ENCODE results near the gene BCL7B.

DNA sequence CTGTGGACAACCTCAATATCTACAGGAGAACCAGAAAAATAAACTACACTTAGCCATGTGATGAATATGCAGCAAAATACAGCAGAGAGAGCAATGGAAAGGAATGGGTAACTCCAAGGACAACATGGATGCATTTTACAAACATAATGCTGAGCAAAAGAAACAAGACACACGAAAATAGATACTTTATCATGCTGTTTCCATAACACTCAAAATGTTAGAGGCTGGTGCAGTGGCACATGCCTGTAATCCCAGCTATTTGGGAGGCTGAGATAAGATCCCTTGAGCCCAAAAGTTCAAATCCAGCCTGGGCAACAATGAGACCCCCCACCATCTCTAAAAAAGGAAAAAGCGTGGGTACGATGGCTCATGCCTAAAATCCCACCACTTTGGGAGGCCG lies 8.3 kb downstream of the BCL7B start:
- TF ChIP-seq ZNF513 (tag by site-specific recombination; IDR thresholded peaks at IDR 0.05) (no peak), ZNF274 (IDR thresholded peaks at IDR 0.05; ENCODE audit: low read length) (no peak), ZNF274 (tag by site-specific recombination; IDR thresholded peaks at IDR 0.05; ENCODE audit: borderline replicate concordance) (no peak), ZNF664 (tag by site-specific recombination; IDR thresholded peaks at IDR 0.05) (no peak), ZNF510 (tag by site-specific recombination; IDR thresholded peaks at IDR 0.05; ENCODE audit: insufficient replicate concordance) (no peak), ZNF19 (tag by site-specific recombination; IDR thresholded peaks at IDR 0.05; ENCODE audit: low read depth) (no peak), ZNF292 (tag by site-specific recombination; IDR thresholded peaks at IDR 0.05; ENCODE audit: borderline replicate concordance, low read depth) (no peak), ZNF132 (tag by site-specific recombination; IDR thresholded peaks at IDR 0.05; ENCODE audit: borderline replicate concordance) (no peak)
- TF ChIP-seq, protein P1, sequence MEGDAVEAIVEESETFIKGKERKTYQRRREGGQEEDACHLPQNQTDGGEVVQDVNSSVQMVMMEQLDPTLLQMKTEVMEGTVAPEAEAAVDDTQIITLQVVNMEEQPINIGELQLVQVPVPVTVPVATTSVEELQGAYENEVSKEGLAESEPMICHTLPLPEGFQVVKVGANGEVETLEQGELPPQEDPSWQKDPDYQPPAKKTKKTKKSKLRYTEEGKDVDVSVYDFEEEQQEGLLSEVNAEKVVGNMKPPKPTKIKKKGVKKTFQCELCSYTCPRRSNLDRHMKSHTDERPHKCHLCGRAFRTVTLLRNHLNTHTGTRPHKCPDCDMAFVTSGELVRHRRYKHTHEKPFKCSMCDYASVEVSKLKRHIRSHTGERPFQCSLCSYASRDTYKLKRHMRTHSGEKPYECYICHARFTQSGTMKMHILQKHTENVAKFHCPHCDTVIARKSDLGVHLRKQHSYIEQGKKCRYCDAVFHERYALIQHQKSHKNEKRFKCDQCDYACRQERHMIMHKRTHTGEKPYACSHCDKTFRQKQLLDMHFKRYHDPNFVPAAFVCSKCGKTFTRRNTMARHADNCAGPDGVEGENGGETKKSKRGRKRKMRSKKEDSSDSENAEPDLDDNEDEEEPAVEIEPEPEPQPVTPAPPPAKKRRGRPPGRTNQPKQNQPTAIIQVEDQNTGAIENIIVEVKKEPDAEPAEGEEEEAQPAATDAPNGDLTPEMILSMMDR (tag by site-specific recombination; IDR thresholded peaks at IDR 0.05) = no peak
- TF ChIP-seq, protein P2, sequence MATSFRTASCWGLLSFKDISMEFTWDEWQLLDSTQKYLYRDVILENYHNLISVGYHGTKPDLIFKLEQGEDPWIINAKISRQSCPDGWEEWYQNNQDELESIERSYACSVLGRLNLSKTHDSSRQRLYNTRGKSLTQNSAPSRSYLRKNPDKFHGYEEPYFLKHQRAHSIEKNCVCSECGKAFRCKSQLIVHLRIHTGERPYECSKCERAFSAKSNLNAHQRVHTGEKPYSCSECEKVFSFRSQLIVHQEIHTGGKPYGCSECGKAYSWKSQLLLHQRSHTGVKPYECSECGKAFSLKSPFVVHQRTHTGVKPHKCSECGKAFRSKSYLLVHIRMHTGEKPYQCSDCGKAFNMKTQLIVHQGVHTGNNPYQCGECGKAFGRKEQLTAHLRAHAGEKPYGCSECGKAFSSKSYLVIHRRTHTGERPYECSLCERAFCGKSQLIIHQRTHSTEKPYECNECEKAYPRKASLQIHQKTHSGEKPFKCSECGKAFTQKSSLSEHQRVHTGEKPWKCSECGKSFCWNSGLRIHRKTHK (tag by site-specific recombination; IDR thresholded peaks at IDR 0.05) = no peak
